Measurements from ENCODE around the gene POLE. TPM values are rescaled to one million over a fixed set of nuclear protein-coding genes. Genes with fewer than 3 reads are reported as not detected.

POLE gene
- total and polyA plus RNA-seq, 2 of the 4 experiments (the other 2 are of a cell fraction) = 17.2 to 20.7 TPM

- Histone ChIP-seq H3K36me3 (ENCODE audit: control insufficient read depth, insufficient read depth, low read length) (peaks cover 37% of the 10 kb centered on the region), H3K9ac (ENCODE audit: low read depth, low read length) (no peak overlapping the region), H3K14ac (replicated peaks; ENCODE audit: low read depth, low read length) (no peak overlapping the region), H3K56ac (ENCODE audit: extremely low read depth, insufficient read depth, low read length) (no peak overlapping the region), H3K9me1 (ENCODE audit: insufficient read depth, low read length) (no peaks in the 10 kb centered on the region), H3K27me3 (ENCODE audit: control insufficient read depth, insufficient read depth, low read length) (no peaks in the 10 kb centered on the region), H2BK5ac (ENCODE audit: low read depth, low read length, poor library complexity, severe bottlenecking) (no peak overlapping the region), H2AK9ac (replicated peaks; ENCODE audit: low read depth, low read length, poor library complexity) (no peak overlapping the region), H2BK15ac (ENCODE audit: low read depth, low read length) (no peak overlapping the region), H2BK20ac (ENCODE audit: low read depth, low read length) (no peak overlapping the region), H3K18ac (ENCODE audit: low read depth, low read length) (no peak overlapping the region), H4K5ac (ENCODE audit: low read depth, low read length) (no peak overlapping the region), H2AK5ac (ENCODE audit: low read depth, low read length) (no peak overlapping the region), H3K9me3 (ENCODE audit: control insufficient read depth, insufficient read depth, low read length) (no peaks in the 10 kb centered on the region), H3K4me2 (ENCODE audit: low read depth, low read length) (no peak overlapping the region), H3K4me1 (ENCODE audit: control insufficient read depth, insufficient read depth, low read length) (no peaks in the 10 kb centered on the region), H3K4me3 (ENCODE audit: insufficient read depth, low read depth, low read length) (no peak overlapping the region), H3K4ac (ENCODE audit: low read depth, low read length) (no peak overlapping the region), H3K27ac (ENCODE audit: insufficient read depth, low read length) (no peak overlapping the region), H3K79me1 (ENCODE audit: low read depth in 1 of 2, low read length in 2 of 2) (no peaks in the 10 kb centered on the region; a peak in 1 of 4 replicates), H4K8ac (ENCODE audit: low read depth in 2 of 2, low read length in 2 of 2) (no peak overlapping the region), H3K23ac (ENCODE audit: low read depth, low read length) (no peak overlapping the region), H2BK120ac (ENCODE audit: low read depth, low read length) (no peak overlapping the region), H4K20me1 (ENCODE audit: insufficient read depth, low read length) (no peaks in the 10 kb centered on the region; the same call in 1 of the 2 replicates), H2AFZ (replicated peaks; ENCODE audit: low read length, poor library complexity) (no peak overlapping the region), H4K91ac (ENCODE audit: insufficient read depth, low read depth, low read length) (no peak overlapping the region)
- POLR2A ChIA-PET (ENCODE audit: unreplicated experiment) = no interaction called here
- 100% methylated on average over 2 of the region's 6 CpGs; no CpG with 5 or more reads in 1 of the 2 experiments for WGBS, 2 experiments (ENCODE audit: extremely low coverage in 2 of 2, insufficient read length in 1 of 2)
- CTCF ChIA-PET = no interaction called here
- DNase-seq (no peak), ATAC-seq (ENCODE audit: low read depth) (no peak)
- in situ Hi-C loops (cut with MboI; ENCODE audit: low sequenced_read_pairs) (no loop called here), intact Hi-C loops (cut with micrococcal nuclease) (no loop called here), dilution Hi-C loops (cut with HindIII; ENCODE audit: low sequenced_read_pairs, unreplicated experiment) (no loop called here)
- no TSS peak for BruUV-seq (replicated peaks)
- no peak for TF ChIP-seq MAZ (IDR thresholded peaks at IDR 0.05; ENCODE audit: borderline replicate concordance, low read depth, low read length)
- TF ChIP-seq, protein P1, sequence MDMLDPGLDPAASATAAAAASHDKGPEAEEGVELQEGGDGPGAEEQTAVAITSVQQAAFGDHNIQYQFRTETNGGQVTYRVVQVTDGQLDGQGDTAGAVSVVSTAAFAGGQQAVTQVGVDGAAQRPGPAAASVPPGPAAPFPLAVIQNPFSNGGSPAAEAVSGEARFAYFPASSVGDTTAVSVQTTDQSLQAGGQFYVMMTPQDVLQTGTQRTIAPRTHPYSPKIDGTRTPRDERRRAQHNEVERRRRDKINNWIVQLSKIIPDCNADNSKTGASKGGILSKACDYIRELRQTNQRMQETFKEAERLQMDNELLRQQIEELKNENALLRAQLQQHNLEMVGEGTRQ (IDR thresholded peaks at IDR 0.05; ENCODE audit: low read depth, low read length) = no peak
Observed at GRCh38 chr12:132630672-132631071, 56.5 kb downstream of the POLE start.

Measured in IMR-90 (cell line).